OCI-LY1 (cell line): ENCODE measurements around the gene CEP128.

ENCODE experiments used
- H2AFZ ChIP-seq: fragments of 200-600 bp; sonication (generic), shearing (Covaris generic); 2 replicates; pipeline ENCODE4 v1.6.0; 2014; ENCODE audit warnings: antibody characterized with exemption, mild to moderate bottlenecking, low read length
- H3F3A ChIP-seq: fragments of 200-600 bp; sonication (generic), shearing (Covaris generic); 2 replicates; pipeline ENCODE4 v1.6.0; 2014; ENCODE audit warnings: mild to moderate bottlenecking, antibody characterized with exemption, low read length, moderate library complexity; ENCODE audit not compliant: insufficient read depth
- H3K27ac ChIP-seq: fragments of 200-600 bp; sonication (generic); 2 replicates; pipeline ENCODE4 v1.5.1; 2014; ENCODE audit warnings: low read length, mixed run types, mild to moderate bottlenecking, low read depth; ENCODE audit not compliant: poor library complexity, severe bottlenecking
- H3K27me3 ChIP-seq: fragments of 200-600 bp; sonication (generic); 2 replicates; pipeline ENCODE4 v1.6.0; 2014; ENCODE audit warnings: antibody characterized with exemption, mild to moderate bottlenecking, low read length, moderate library complexity; ENCODE audit not compliant: insufficient read depth
- H3K36me3 ChIP-seq: fragments of 200-600 bp; sonication (generic); 2 replicates; pipeline ENCODE4 v1.6.1; 2014; ENCODE audit warnings: mild to moderate bottlenecking, antibody characterized with exemption, low read length, moderate library complexity, mixed read lengths; ENCODE audit not compliant: insufficient read depth
- H3K4me1 ChIP-seq: fragments of 200-600 bp; sonication (generic); 2 replicates; pipeline ENCODE4 v1.5.1; 2014; ENCODE audit warnings: mild to moderate bottlenecking, low read length, moderate library complexity; ENCODE audit not compliant: insufficient read depth, severe bottlenecking
- H3K4me2 ChIP-seq: fragments of 200-600 bp; sonication (generic), shearing (Covaris generic); 2 replicates; pipeline ENCODE4 v1.6.1; 2014; ENCODE audit warnings: low read length
- H3K4me3 ChIP-seq: fragments of 200-600 bp; sonication (generic); 2 replicates; pipeline ENCODE4 v1.5.1; 2014; ENCODE audit warnings: low read length, low read depth, mild to moderate bottlenecking, mixed read lengths; ENCODE audit not compliant: poor library complexity, severe bottlenecking
- H3K79me2 ChIP-seq: fragments of 200-600 bp; shearing (Covaris generic); 2 replicates; pipeline ENCODE4 v1.6.1; 2016; ENCODE audit warnings: mixed run types, low read length, mixed read lengths; ENCODE audit not compliant: insufficient read depth
- H3K9ac ChIP-seq: fragments of 200-600 bp; sonication (generic), shearing (Covaris generic); 2 replicates; pipeline ENCODE4 v1.6.1; 2014; ENCODE audit warnings: mild to moderate bottlenecking, low read length, mixed read lengths
- H3K9me2 ChIP-seq: fragments of 200-600 bp; sonication (generic), shearing (Covaris generic); 2 replicates; pipeline ENCODE4 v1.6.1; 2014; ENCODE audit warnings: low read depth, mild to moderate bottlenecking, low read length, mixed read lengths
- H3K9me3 ChIP-seq: fragments of 200-600 bp; shearing (Covaris generic); 2 replicates; pipeline ENCODE4 v1.6.1; 2014; ENCODE audit warnings: low read length, mixed read lengths
- H4K20me1 ChIP-seq: fragments of 200-600 bp; sonication (generic), shearing (Covaris generic); 2 replicates; pipeline ENCODE4 v1.6.0; 2016; ENCODE audit warnings: mild to moderate bottlenecking, low read length; ENCODE audit not compliant: insufficient read depth
- EZH2 ChIP-seq: fragments of 200-600 bp; sonication (generic), shearing (Covaris generic); IDR thresholded peaks from 2 replicates; pipeline ENCODE4 v1.8.0; 2017; ENCODE audit warnings: borderline replicate concordance, mixed run types, mild to moderate bottlenecking, antibody characterized with exemption, low read length, moderate library complexity, mixed read lengths
- TF ChIP-seq, protein P1 (sequence below): fragments of 200-600 bp; sonication (generic), shearing (Covaris generic); IDR thresholded peaks from 2 replicates; pipeline ENCODE4 v1.5.1; 2017; ENCODE audit warnings: mild to moderate bottlenecking, antibody characterized with exemption, low read length, moderate library complexity, mixed read lengths

Gene CEP128

DNA sequence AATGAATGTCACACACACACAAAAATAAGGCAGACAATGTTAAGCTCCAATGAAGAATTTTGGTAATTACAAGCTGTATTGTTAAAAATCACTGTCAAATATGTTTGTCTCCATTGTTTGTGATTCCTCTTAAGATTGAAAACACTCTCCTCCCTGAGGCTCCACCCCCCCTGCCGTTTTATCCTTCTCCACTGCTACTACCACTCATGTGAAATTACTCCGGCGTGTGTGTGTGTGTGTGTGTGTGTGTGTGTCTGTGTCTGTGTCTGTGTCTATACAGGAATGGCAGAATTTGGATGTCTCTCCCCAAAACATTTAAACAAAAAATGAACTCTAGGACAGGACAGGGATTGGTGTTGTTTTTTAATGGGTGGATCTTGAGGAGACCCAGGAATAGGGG lies 365.1 kb downstream of the CEP128 start:
- Histone ChIP-seq H2AFZ (no peak overlapping the region), H3K79me2 (no peaks in the 10 kb centered on the region), H3K9me3 (no peaks in the 10 kb centered on the region), H3K4me1 (no peaks in the 10 kb centered on the region), H3K4me2 (no peak overlapping the region), H3K36me3 (no peaks in the 10 kb centered on the region), H3K4me3 (no peak overlapping the region), H3F3A (no peaks in the 10 kb centered on the region), H3K9ac (no peak overlapping the region), H3K27ac (no peak overlapping the region), H3K9me2 (no peaks in the 10 kb centered on the region), H4K20me1 (no peaks in the 10 kb centered on the region), H3K27me3 (no peaks in the 10 kb centered on the region)
- TF ChIP-seq, protein P1, sequence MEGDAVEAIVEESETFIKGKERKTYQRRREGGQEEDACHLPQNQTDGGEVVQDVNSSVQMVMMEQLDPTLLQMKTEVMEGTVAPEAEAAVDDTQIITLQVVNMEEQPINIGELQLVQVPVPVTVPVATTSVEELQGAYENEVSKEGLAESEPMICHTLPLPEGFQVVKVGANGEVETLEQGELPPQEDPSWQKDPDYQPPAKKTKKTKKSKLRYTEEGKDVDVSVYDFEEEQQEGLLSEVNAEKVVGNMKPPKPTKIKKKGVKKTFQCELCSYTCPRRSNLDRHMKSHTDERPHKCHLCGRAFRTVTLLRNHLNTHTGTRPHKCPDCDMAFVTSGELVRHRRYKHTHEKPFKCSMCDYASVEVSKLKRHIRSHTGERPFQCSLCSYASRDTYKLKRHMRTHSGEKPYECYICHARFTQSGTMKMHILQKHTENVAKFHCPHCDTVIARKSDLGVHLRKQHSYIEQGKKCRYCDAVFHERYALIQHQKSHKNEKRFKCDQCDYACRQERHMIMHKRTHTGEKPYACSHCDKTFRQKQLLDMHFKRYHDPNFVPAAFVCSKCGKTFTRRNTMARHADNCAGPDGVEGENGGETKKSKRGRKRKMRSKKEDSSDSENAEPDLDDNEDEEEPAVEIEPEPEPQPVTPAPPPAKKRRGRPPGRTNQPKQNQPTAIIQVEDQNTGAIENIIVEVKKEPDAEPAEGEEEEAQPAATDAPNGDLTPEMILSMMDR: no peak
- TF ChIP-seq EZH2: no peak

DNA sequence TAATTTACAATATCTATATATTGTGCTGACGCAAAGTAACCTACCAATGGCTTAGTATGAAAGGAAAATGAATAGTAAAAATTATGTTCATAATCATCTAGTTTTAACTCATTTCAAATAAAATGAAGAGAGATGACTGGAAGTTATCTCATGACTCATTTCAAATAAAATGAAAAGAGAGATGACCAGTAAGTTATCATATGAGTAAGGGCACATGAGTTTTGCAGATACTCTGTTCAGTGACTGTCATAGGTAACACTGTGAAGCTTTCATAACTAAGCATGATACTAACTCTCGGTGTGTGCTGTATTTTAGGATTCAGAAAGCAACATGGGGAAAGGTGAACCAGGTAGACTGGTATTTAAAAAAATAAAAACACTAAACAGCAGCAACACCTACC lies 365.8 kb downstream of the CEP128 start:
- Histone ChIP-seq H3K9ac (no peak overlapping the region), H3F3A (no peaks in the 10 kb centered on the region), H3K27me3 (no peaks in the 10 kb centered on the region), H2AFZ (no peak overlapping the region), H4K20me1 (no peaks in the 10 kb centered on the region), H3K4me1 (no peaks in the 10 kb centered on the region), H3K4me3 (no peak overlapping the region), H3K4me2 (no peak overlapping the region), H3K79me2 (no peaks in the 10 kb centered on the region), H3K27ac (no peak overlapping the region), H3K9me3 (no peaks in the 10 kb centered on the region), H3K9me2 (no peaks in the 10 kb centered on the region), H3K36me3 (no peaks in the 10 kb centered on the region)
- no peak for TF ChIP-seq EZH2
- TF ChIP-seq, protein P1: no peak

DNA sequence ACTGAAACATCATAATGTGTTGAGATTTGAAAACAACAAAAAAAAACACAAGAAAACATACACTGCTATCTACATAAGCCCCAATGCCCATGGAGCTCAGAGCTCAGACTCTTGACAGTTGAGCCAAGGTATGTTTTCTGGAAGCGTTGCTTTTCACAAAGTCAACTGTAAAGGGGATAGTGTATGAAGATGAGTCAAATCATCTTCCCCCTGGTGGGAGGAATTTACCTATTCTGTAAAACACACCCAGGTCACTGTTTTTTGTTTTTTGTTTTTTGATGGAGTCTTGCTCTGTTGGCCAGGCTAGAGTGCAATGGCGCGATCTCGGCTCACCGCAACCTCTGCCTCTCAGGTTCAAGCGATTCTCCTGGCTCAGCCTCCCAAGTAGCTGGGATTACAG lies 368.9 kb downstream of the CEP128 start:
- Histone ChIP-seq H3K9me3 (no peaks in the 10 kb centered on the region), H3F3A (no peaks in the 10 kb centered on the region), H2AFZ (no peak overlapping the region), H3K9ac (no peak overlapping the region), H4K20me1 (no peaks in the 10 kb centered on the region), H3K4me3 (no peak overlapping the region), H3K27ac (no peak overlapping the region), H3K4me2 (no peak overlapping the region), H3K4me1 (no peaks in the 10 kb centered on the region), H3K36me3 (no peaks in the 10 kb centered on the region), H3K27me3 (no peaks in the 10 kb centered on the region), H3K9me2 (no peaks in the 10 kb centered on the region), H3K79me2 (no peaks in the 10 kb centered on the region)
- TF ChIP-seq, protein P1: no peak
- TF ChIP-seq EZH2: no peak
